ENCODE measurements around the gene DDX20. TPM values are rescaled to one million over a fixed set of nuclear protein-coding genes. Genes with fewer than 3 reads are reported as not detected.

The DDX20 gene, protein sequence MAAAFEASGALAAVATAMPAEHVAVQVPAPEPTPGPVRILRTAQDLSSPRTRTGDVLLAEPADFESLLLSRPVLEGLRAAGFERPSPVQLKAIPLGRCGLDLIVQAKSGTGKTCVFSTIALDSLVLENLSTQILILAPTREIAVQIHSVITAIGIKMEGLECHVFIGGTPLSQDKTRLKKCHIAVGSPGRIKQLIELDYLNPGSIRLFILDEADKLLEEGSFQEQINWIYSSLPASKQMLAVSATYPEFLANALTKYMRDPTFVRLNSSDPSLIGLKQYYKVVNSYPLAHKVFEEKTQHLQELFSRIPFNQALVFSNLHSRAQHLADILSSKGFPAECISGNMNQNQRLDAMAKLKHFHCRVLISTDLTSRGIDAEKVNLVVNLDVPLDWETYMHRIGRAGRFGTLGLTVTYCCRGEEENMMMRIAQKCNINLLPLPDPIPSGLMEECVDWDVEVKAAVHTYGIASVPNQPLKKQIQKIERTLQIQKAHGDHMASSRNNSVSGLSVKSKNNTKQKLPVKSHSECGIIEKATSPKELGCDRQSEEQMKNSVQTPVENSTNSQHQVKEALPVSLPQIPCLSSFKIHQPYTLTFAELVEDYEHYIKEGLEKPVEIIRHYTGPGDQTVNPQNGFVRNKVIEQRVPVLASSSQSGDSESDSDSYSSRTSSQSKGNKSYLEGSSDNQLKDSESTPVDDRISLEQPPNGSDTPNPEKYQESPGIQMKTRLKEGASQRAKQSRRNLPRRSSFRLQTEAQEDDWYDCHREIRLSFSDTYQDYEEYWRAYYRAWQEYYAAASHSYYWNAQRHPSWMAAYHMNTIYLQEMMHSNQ
- polyA plus RNA-seq: 9.7 and 12.2 TPM in 2 replicates

DNA sequence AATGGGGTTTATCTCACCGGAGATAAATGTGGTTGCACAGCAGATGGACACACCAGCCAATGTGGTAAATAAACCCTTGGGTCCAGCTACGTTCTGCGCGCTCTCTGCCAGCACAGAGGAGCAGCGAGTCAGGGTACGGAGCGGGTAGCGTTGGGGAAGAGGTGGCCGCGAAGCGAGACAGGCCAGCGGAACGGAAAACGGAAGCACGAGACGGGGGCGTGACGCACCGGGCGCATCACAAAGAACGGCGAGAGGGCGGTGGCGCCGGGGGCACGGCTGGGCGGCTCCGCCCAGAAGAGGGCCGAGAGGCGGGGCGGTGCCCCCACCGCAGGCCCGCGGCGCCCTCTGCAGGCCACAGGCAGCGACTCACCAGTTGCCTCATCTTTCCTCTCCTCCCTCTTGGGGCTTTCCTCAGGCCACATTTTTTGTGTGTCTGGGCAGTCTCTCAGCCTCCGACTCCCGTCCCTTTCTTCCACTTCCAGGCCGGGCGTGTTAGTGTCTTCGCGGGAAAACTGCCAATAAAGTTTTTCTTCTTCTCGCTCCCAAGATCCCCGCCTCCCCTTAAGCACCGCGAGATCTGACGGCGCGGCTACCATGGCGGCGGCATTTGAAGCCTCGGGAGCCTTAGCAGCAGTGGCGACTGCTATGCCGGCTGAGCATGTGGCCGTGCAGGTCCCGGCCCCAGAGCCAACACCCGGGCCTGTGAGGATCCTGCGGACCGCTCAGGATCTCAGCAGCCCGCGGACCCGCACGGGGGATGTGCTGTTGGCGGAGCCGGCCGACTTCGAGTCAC, at the start of gene DDX20:
Gene DDX20, plus strand, starts transcription at position 571 of the 793 bp plus-strand sequence. Its CDS starts 24 bp downstream, at position 595.

DNA sequence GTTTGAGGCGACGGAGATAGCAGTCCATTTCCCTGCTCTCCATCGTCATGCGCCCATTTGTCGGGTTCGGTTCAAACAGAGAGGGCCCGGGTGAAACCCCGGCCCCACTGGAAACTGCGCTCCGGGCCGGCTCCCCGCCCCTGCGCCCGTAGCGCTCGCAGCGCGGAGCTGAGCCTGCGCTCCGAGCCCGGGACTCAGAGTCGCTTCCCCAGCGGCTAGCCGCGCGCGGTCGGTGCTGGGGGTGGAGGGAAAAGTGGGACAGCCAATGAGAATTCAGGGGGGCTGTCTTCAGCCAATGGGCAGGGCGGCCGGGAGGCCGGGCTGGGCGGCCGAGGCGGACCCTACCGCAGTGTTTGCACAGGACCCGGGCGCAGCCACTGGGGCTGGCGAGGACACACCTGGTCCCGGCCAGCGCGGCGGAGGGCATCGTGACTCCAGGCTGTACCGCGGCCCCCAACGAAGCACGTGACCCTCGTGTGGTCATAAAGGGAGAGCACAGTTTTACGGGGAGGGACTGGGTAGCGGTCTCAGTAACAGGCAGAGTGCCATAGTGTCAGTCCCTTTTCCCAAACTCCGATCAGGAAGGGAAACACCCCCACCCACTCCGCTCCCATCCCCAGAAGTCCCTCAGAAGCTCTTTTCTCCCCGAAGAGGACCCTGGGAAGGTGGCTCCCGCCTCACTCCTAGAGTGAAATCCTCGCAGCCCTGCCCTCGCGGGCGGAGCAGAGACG, 16.3 kb upstream of the DDX20 start, which contains the start of gene INKA2:
Gene INKA2, minus strand, starts transcription at position 202 of the 731 bp plus-strand sequence. Its CDS starts 153 bp downstream, at position 49.

Other genes with a start within 250 kb of the DDX20 start
- 43.6 and 44.9 TPM in 2 replicates for gene RAP1A, start 136.1 kb upstream of the DDX20 start, polyA plus RNA-seq
- gene INKA2, start 16.5 kb upstream of the DDX20 start, polyA plus RNA-seq: 2.1 and 2.9 TPM in 2 replicates
- gene KCND3, start 233.8 kb downstream of the DDX20 start, polyA plus RNA-seq: 39.7 and 48.9 TPM in 2 replicates

Data from Purkinje cell (primary cell).